Choroid plexus epithelial cell (primary cell): Measurements from ENCODE around the gene LARGE1.

Source experiments
- DNase-seq: peaks from one replicate; pipeline ENCODE4 v3.0.0-alpha.2; 2010; ENCODE audit warnings: low read depth
- H3K4me3 ChIP-seq: 2 replicates; pipeline ENCODE4 v1.5.1; 2011; ENCODE audit warnings: low read depth, mild to moderate bottlenecking, control low read depth, low read length, moderate library complexity
- TF ChIP-seq, protein P1 (sequence below): conservative IDR thresholded peaks from 2 replicates; pipeline ENCODE4 v1.5.1; 2011; ENCODE audit warnings: low read depth, mild to moderate bottlenecking, control low read depth, inconsistent platforms, low read length, moderate library complexity

Gene LARGE1

GRCh38 chr22:33940741-33941140 lies 20.5 kb upstream of the LARGE1 start:
- TF ChIP-seq, protein P1, sequence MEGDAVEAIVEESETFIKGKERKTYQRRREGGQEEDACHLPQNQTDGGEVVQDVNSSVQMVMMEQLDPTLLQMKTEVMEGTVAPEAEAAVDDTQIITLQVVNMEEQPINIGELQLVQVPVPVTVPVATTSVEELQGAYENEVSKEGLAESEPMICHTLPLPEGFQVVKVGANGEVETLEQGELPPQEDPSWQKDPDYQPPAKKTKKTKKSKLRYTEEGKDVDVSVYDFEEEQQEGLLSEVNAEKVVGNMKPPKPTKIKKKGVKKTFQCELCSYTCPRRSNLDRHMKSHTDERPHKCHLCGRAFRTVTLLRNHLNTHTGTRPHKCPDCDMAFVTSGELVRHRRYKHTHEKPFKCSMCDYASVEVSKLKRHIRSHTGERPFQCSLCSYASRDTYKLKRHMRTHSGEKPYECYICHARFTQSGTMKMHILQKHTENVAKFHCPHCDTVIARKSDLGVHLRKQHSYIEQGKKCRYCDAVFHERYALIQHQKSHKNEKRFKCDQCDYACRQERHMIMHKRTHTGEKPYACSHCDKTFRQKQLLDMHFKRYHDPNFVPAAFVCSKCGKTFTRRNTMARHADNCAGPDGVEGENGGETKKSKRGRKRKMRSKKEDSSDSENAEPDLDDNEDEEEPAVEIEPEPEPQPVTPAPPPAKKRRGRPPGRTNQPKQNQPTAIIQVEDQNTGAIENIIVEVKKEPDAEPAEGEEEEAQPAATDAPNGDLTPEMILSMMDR, result no peak
- no peak overlapping the region for H3K4me3 ChIP-seq
- no peak for DNase-seq

GRCh38 chr22:33932997-33933396 lies 12.7 kb upstream of the LARGE1 start:
- TF ChIP-seq, protein P1, result no peak
- H3K4me3 ChIP-seq, result no peak overlapping the region
- no peak for DNase-seq

GRCh38 chr22:33931406-33931805 lies 11.1 kb upstream of the LARGE1 start:
- DNase-seq, result no peak
- H3K4me3 ChIP-seq, result no peak overlapping the region
- TF ChIP-seq, protein P1, result no peak

DNA sequence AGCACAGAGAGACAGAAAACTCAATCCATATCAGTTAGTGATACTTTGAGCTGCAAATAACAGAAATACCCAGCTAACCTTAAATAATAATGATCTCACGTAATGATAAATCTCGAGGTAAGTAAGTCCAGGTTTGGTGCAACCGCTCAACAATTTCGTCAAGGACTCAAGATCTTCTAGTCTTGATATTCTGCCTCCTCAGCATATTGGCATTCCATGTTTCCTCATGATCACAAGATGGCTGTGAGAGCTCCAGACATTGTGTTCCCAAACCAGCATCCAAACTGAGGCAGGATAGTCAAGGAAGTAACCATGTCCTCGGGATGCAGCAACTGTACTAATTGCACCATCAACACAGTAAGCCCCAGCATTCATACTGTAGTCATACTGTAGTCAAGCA lies 7.5 kb upstream of the LARGE1 start:
- H3K4me3 ChIP-seq, result no peak overlapping the region
- TF ChIP-seq, protein P1, result no peak
- no peak for DNase-seq

DNA sequence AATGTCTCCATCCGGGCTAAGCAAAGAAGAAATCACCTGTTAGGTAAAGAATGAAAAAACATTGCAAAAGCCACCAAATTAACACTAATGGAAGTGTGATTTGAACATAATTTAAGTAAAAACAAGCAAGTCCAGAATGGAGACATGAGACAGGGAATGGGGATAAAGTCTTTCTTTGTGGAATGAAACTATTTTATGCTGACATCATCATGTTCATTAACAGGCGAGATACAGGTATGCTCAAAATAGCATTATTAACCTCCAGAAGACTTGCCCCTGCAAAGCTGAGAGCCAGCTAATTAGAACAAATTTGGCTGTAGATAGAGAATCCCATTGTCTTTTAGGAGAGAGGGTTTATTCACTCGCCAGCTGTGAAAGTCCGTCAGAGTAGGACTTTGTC lies 4.9 kb upstream of the LARGE1 start:
- TF ChIP-seq, protein P1, result no peak
- DNase-seq, result no peak

DNA sequence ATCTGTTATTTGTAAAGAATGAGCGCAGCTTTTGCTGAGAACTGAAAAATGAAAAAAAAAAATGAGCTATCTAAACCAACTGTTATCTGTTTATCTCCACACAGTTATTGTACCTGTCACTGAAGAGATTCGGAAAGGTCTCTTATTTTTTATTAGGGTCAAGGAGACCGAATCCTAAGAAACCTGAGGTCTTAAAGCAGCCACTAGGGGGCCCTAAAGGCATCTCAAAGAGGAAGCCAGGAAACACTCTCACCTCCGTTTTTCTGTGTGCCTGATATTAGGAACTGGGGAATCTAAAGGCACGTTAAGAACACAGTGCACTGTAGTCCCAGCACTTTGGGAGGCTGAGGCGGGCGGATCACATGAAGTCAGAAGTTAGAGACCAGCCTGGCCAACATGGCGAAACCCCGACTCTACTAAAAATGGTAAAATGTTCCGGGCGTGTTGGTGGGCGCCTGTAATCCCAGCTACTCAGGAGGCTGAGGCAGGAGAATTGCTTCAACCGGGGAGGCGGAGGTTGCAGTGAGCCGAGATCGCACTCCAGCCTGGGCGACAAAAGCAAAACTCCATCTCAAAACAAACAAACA lies 3.5 kb upstream of the LARGE1 start:
- H3K4me3 ChIP-seq, result no peak overlapping the region
- TF ChIP-seq, protein P1, result peak; percentile 82
- peak; percentile 85 for DNase-seq

More for the DNA sequence above, 4.9 kb upstream of the LARGE1 start:
- H3K4me3 ChIP-seq, result no peak overlapping the region

DNA sequence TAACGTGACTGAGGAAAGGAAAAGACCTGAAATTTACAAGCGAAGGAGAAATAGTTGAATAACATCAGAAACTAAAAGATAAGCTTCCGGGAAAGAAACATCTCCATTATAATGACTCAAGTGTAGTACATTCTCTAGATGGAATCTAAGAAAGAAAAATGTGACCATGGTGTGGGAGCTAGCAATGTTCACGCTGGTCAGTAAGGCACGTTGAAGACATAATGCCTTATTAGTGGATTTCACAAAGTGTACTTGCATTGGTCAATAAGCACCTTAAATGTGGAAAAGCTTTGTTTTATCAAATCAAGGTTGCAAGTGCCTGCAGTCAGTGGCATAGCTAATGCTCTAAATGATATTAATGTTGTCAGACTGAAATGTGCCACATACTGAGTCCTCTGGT lies 2.8 kb upstream of the LARGE1 start:
- peak overlapping the region; percentile 66 for H3K4me3 ChIP-seq
- peak; percentile 48 for DNase-seq
- TF ChIP-seq, protein P1, result no peak
